ENCODE results near the gene TENT4A.

The TENT4A gene

GRCh38 chr5:6718718-6719117, 5.5 kb downstream of the TENT4A start:
- DNase-seq, result no peak

GRCh38 chr5:6719417-6719816, 6.2 kb downstream of the TENT4A start:
- DNase-seq, result no peak

- no peak for DNase-seq
Observed at GRCh38 chr5:6719896-6720560, 6.8 kb downstream of the TENT4A start.

- no peak for DNase-seq
Observed at GRCh38 chr5:6720561-6720921, 7.3 kb downstream of the TENT4A start.

- DNase-seq, result no peak
Observed at GRCh38 chr5:6721442-6721841, 8.2 kb downstream of the TENT4A start.

GRCh38 chr5:6722015-6722414, 8.8 kb downstream of the TENT4A start:
- DNase-seq, result no peak

- no peak for DNase-seq
Observed at GRCh38 chr5:6723122-6723815, 10.0 kb downstream of the TENT4A start.

- DNase-seq, result no peak
Observed at GRCh38 chr5:6723816-6724300, 10.6 kb downstream of the TENT4A start.

GRCh38 chr5:6724321-6724929, 11.2 kb downstream of the TENT4A start:
- DNase-seq, result no peak

- no peak for DNase-seq
Observed at GRCh38 chr5:6725421-6725820, 12.2 kb downstream of the TENT4A start.

GRCh38 chr5:6726006-6726405, 12.8 kb downstream of the TENT4A start:
- no peak for DNase-seq

GRCh38 chr5:6727231-6727630, 14.0 kb downstream of the TENT4A start:
- no peak for DNase-seq

GRCh38 chr5:6728011-6728794, 15.0 kb downstream of the TENT4A start:
- DNase-seq, result no peak

- DNase-seq, result no peak
Observed at GRCh38 chr5:6728795-6729183, 15.6 kb downstream of the TENT4A start.

- peak; percentile 45 for DNase-seq
Observed at GRCh38 chr5:6729386-6730310, 16.4 kb downstream of the TENT4A start.

GRCh38 chr5:6730407-6730806, 17.2 kb downstream of the TENT4A start:
- DNase-seq, result peak; percentile 17

GRCh38 chr5:6730807-6731206, 17.6 kb downstream of the TENT4A start:
- no peak for DNase-seq

GRCh38 chr5:6731465-6732237, 18.4 kb downstream of the TENT4A start:
- peak; percentile 15 for DNase-seq

- no peak for DNase-seq
Observed at GRCh38 chr5:6732634-6733410, 19.6 kb downstream of the TENT4A start.

- DNase-seq, result no peak
Observed at GRCh38 chr5:6733411-6734242, 20.4 kb downstream of the TENT4A start.

Measured in activated CD4-positive, CD25-positive, alpha-beta regulatory T cell treated with anti-CD3 and anti-CD28 coated beads, Interleukin-2, amount 50 U/mL, for 72 hours (primary cell).